ENCODE data around the gene ALAS2.
"Not testable (repeated sequence)": the region's sequence is repeated elsewhere in the genome, so short reads cannot be mapped to it uniquely, and the experiment has no call there.

ALAS2 gene

GRCh38 chrX:55030271-55031205 lies at the start of gene ALAS2:
Gene ALAS2 (minus strand): TSS chrX:55030977. CDS start chrX:55026000, 4,977 bp downstream.
- no peak for DNase-seq

DNA sequence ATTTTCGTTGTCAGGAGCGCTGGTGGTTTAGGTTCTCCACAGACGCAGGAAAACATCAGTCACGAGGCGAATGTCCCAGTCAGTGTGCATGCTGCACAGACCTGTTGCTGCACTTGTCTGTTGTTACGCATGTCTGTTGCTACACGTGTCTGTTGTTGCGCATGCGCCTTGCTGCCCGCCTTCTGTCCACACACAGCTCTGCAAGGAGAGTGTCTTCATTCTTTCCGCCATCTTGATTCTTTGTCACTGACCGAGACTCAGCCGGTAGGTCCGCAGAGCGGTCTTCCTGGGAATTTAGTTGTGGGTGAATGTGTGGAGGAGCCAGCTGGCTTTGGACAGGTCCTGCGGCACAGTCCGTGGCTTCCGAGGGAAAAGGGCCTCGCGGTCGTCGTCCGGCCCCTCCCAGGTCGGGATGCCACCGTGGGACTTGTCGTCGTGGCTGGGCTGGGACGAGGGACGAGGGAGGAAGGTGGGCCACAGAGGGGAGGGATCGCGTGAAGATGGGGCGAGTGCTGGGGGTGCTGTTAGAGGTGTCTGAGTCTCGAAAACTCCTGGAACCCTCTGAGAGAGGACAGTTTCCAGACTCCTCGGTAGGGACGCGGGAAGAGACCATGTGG lies 44.2 kb upstream of the ALAS2 start, which contains the start of gene PAGE2B:
Gene PAGE2B, plus strand, starts transcription at position 180 of the 617 bp plus-strand sequence. CDS start 1,012 bp downstream, outside the sequence.
- DNase-seq: no peak

DNA sequence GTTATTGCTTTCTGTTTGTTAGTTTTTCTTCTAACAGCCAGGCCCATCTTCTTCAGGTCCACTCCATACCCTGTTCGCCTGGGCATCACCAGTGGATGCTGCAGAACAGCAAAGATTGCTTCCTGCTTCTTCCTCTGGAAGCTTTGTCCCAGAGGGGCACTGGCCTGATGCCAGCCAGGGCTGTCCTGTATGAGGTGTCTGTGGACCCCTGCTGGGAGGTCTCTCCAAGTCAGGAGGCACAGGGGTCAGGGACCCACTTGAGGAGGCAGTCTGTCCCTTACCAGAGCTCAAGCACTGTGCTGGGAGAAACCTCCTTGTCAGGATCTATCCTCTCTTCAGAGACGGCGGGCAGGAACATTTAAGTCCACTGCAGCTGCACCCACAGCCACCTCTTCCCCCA lies 41.5 kb upstream of the ALAS2 start:
- DNase-seq: no peak

GRCh38 chrX:55067180-55067579 lies 36.4 kb upstream of the ALAS2 start:
- not testable (repeated sequence) for DNase-seq

DNA sequence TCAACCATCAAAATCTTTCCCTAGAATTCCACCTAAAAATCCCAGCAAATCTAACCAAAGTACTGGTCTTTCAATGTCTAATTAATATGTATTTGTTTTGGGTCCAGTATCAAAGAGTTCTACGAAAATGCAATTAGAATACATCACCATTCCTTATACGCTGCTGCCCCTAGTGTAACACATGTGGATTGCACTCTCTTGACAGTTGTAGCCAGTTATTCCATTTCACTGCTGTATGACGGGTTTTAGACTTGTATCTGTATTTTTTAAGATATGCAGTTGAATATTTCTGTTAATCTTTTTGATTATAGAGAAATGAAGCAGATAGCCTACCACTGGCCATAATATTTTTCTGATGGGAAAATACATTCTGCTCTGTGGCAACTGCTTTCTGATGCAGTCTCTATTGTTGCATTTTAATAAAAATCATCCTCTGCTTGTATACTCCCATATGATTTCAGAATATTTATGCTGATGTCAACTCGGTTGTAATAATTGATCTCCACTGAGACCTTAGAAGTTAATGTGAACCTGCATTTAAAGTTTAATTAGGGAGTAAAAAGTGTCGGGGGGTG lies 27.0 kb upstream of the ALAS2 start:
- DNase-seq: peak; percentile 57

- DNase-seq: peak; percentile 9
Observed at GRCh38 chrX:55056820-55057674, 26.3 kb upstream of the ALAS2 start.

DNA sequence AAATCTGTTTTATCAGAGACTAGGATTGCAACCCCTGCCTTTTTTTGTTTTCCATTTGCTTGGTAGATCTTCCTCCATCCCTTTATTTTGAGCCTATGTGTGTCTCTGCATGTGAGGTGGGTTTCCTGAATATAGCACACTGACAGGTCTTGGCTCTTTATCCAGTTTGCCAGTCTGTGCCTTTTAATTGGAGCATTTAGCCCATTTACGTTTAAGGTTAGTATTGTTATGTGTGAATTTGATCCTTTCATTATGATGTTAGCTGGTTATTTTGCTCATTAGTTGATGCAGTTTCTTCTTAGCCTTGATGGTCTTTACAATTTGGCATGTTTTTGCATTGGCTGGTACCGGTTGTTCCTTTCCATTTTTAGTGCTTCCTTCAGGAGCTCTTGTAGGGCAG lies 19.8 kb upstream of the ALAS2 start:
- not testable (repeated sequence) for DNase-seq

GRCh38 chrX:55041514-55041913 lies 10.7 kb upstream of the ALAS2 start:
- DNase-seq: no peak

DNA sequence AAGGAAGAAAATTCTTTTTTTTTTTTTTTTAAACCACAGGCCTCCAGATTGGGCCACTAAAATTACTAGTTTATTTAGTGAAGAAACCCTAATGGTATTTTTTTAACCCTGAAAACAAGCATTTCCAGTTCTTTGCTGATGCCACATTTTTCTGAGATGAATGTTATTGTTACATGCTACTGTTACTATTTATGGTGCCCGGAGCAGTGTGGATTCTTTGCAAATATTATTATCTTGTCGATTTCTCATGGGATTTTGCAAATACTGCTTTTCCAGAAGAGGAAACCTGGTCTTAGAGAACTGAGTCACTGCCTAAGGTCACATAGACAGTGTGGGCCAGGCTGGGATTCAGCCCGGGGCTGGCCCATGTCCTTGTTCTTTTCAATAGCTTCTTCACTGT lies 8.7 kb upstream of the ALAS2 start:
- DNase-seq: no peak

DNA sequence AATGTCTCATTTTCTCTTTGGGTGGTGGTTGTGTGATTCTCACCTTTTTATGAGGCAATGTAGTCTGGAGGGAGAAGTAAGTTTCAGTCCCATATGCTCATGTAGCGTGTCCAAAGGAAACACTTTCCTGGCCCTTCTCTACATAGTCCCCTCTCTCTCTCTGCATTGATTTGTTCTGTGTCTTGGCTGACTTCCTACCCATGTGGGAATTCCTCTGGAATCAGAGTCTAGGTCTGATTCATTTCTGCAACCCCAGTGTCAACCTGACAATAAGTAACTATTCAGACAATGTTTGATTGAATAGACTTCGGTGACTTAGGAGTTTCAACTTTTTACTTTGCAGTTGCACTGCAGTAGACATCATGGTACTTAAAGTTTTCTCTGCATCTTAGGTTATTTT lies 2.7 kb upstream of the ALAS2 start:
- peak; percentile 13 for DNase-seq

- DNase-seq: no peak
Observed at GRCh38 chrX:55029291-55029690, 1.5 kb downstream of the ALAS2 start.

GRCh38 chrX:55028611-55029010 lies 2.2 kb downstream of the ALAS2 start:
- DNase-seq: no peak

GRCh38 chrX:55028040-55028439 lies 2.7 kb downstream of the ALAS2 start:
- no peak for DNase-seq

DNA sequence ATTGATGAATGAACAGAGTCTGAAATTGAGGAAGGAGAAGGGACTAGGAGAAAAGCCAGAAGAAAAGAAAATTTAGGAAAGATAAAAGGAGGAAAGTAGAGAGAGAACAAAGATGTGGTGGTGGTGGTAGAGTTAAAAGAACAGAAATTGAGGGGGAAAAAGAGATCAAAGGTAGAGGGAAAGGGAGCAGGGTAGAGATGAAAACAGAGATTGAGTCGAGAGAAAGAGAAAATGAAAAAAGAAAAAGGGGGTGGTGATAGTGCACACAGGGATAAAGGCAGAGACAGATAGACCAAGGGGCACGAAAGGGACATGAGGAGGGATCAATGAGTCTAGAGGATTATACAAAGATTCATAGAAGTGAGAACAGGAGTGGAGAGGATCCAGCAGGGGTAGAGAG lies 3.9 kb downstream of the ALAS2 start:
- no peak for DNase-seq

GRCh38 chrX:55026143-55026542 lies 4.6 kb downstream of the ALAS2 start:
- no peak for DNase-seq

GRCh38 chrX:55014897-55015299 lies 15.9 kb downstream of the ALAS2 start:
- no peak for DNase-seq

- no peak for DNase-seq
Observed at GRCh38 chrX:55011294-55011693, 19.5 kb downstream of the ALAS2 start.

- no peak for DNase-seq
Observed at GRCh38 chrX:55008571-55009358, 22.0 kb downstream of the ALAS2 start.

DNA sequence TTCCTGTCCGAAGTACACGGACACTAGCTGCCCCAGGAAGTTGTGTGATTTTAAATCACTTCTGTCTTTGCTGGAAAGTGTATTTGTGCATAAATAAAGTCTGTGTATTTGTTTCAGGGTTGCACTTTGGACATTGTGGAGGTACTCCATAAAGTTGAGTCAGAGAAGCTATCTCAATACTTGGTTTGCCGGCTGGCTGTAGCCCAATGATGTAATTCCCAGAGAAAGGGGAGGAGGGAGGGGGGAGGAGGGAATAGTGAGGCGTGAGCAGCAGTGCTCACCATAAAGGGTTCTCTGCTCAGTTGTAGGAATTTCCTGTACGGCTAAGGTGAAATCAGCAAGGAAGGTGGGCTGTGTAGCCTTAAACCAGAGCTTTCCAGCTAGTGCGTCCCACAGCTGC lies 23.1 kb downstream of the ALAS2 start:
- peak; percentile 0 for DNase-seq

DNA sequence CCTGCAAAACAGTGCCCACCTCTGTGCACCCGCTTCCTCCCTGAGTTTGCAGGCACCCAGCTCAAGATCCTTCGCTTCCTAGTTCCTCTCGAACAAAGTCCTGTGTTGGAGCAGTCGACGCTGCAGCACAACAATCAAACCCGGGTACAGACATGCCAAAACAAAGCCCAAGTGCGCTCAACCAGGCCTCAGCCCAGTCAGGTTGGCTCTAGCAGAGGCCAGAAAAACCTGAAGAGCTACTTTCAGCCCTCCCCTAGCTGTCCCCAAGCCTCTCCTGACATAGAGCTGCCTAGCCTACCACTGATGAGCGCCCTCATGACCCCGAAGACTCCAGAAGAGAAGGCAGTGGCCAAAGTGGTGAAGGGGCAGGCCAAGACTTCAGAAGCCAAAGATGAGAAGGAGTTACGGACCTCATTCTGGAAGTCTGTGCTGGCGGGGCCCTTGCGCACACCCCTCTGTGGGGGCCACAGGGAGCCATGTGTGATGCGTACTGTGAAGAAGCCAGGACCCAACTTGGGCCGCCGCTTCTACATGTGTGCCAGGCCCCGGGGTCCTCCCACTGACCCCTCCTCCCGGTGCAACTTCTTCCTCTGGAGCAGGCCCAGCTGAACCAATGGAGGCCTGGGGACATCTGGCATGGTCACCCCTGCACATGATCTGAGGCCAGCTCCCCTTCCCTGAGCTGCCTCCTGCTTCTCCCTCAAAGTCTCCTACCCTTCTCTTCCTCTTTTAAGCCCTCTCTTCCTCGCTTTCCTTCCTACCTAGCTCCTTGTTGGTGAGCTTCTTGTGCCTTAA lies 23.8 kb downstream of the ALAS2 start:
- DNase-seq: no peak

DNA sequence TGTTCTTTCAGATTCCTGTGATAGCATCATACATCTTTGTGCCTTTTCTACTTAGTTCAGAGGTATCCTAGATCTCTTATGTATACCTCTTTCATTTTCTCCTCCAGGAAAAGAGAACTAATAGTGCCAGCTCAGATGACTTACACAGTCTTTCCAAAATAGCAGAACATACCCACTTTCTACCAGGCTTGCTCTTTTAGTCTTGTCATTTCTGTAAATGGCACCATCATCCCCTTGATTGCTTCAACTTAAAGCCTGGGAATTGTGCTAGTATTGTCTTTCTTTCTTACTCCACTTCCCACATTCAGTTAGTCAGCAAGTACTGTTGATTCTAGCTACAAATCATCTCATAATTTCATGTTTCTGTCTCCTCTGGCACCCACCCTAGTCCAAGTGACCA lies 25.5 kb downstream of the ALAS2 start:
- no peak for DNase-seq

All from kidney glomerular epithelial cell (primary cell).